GM12878 (cell line): ENCODE results near the gene SFSWAP. TPM values are rescaled to one million over a fixed set of nuclear protein-coding genes. Genes with fewer than 3 reads are reported as not detected.

Source experiments
- ATAC-seq: fragments of 200-7000 bp; cut with Tn5 transposase; 3 replicates; pipeline ENCODE4 v1.9.1; 2020; ENCODE audit warnings: mild to moderate bottlenecking, moderate library complexity
- BruUV-seq: library from RNA; stranded (reverse); fragments of 400-500 nt; replicated peaks from 2 replicates; lab custom pipeline; 2021; lab: Mats Ljungman, UMichigan
- CTCF ChIA-PET: fragments of 300-600 bp; sonication (Branson Sonifier 250); formaldehyde crosslinking; extraction: SDS; loops from one replicate; lab custom pipeline; 2021; ENCODE audit warnings: inconsistent platforms; lab: Yijun Ruan, JAX
- POLR2A ChIA-PET: fragments of 350-600 bp; formaldehyde crosslinking; extraction: SDS; loops from one replicate; lab custom pipeline; 2021; ENCODE audit warnings: inconsistent platforms; lab: Charles Lee
- RAD21 ChIA-PET: fragments of 300-600 bp; sonication (Branson Sonifier 250); formaldehyde crosslinking; loops from one replicate; lab custom pipeline; 2023; ENCODE audit warnings: antibody characterized with exemption; ENCODE audit not compliant: unreplicated experiment; lab: Charles Lee
- SMC1A ChIA-PET: fragments of 300-600 bp; sonication (Branson Sonifier 250); formaldehyde crosslinking; loops from one replicate; lab custom pipeline; 2023; ENCODE audit not compliant: unreplicated experiment, uncharacterized antibody; lab: Charles Lee
- DNase-seq: peaks from one replicate; pipeline ENCODE4 v3.0.0-alpha.2; 2011; ENCODE audit warnings: low read depth, low spot score
- FAIRE-seq: peaks from 3 replicates; lab custom pipeline; 2011; peaks lifted over from hg19 to GRCh38; lab: Jason Lieb, UNC
- H2AFZ ChIP-seq: 2 replicates; pipeline ENCODE4 v1.6.0; 2011; ENCODE audit warnings: low read depth, low read length, control low read depth; ENCODE audit not compliant: control insufficient read depth
- H3K27ac ChIP-seq: 2 replicates; pipeline ENCODE4 v1.5.1; 2011; ENCODE audit warnings: control low read depth; ENCODE audit not compliant: control insufficient read depth, insufficient read depth
- H3K27me3 ChIP-seq, 2 experiments: replicated peaks in 1 of 2; 2 replicates each; pipeline versions ENCODE4 v1.6.0 to v1.6.1; 2011; ENCODE audit warnings: low read length in 1 of 2; ENCODE audit not compliant: control insufficient read depth in 2 of 2, insufficient read depth in 2 of 2
- H3K36me3 ChIP-seq, 2 experiments: 2 replicates each; pipeline ENCODE4 v1.5.1; 2011; ENCODE audit warnings: low read length in 1 of 2; ENCODE audit not compliant: control insufficient read depth in 2 of 2, insufficient read depth in 2 of 2
- H3K4me1 ChIP-seq: 2 replicates; pipeline ENCODE4 v1.6.1; 2011; ENCODE audit warnings: mild to moderate bottlenecking, low read length, moderate library complexity, mixed read lengths; ENCODE audit not compliant: control insufficient read depth, insufficient read depth
- H3K4me2 ChIP-seq: 2 replicates; pipeline ENCODE4 v1.6.0; 2011; ENCODE audit warnings: control low read depth; ENCODE audit not compliant: control insufficient read depth, insufficient read depth
- H3K4me3 ChIP-seq: fragments of 200-600 bp; sonication (generic); 2 replicates; pipeline ENCODE4 v1.5.1; 2016
- H3K79me2 ChIP-seq: 2 replicates; pipeline ENCODE4 v1.6.0; 2011; ENCODE audit warnings: low read length; ENCODE audit not compliant: control insufficient read depth, insufficient read depth
- H3K9ac ChIP-seq: 2 replicates; pipeline ENCODE4 v1.8.0; 2011; ENCODE audit warnings: low read length, control low read depth, mixed read lengths; ENCODE audit not compliant: control insufficient read depth, insufficient read depth
- H3K9me3 ChIP-seq: replicated peaks from 3 replicates; pipeline ENCODE4 v1.5.1; 2011; ENCODE audit warnings: mild to moderate bottlenecking, low read length; ENCODE audit not compliant: control insufficient read depth, insufficient read depth
- H4K20me1 ChIP-seq: 2 replicates; pipeline ENCODE4 v1.6.0; 2011; ENCODE audit not compliant: control insufficient read depth, insufficient read depth
- CBX5 ChIP-seq: sonication (generic); IDR thresholded peaks from 2 replicates; pipeline ENCODE4 v1.6.1; 2016; ENCODE audit warnings: low read depth, moderate library complexity, mild to moderate bottlenecking, inconsistent platforms
- CREB1 ChIP-seq: IDR thresholded peaks from 2 replicates; pipeline ENCODE4 v1.6.1; 2012; ENCODE audit warnings: low read depth, mild to moderate bottlenecking, inconsistent platforms
- KAT2A ChIP-seq: conservative IDR thresholded peaks from 2 replicates; pipeline ENCODE4 v1.6.1; 2011; ENCODE audit warnings: low read depth, low read length; ENCODE audit not compliant: control insufficient read depth
- NR2C1 ChIP-seq: fragments of 450-650 bp; IDR thresholded peaks from 2 replicates; pipeline ENCODE4 v1.6.1; 2017; ENCODE audit warnings: antibody characterized with exemption, mild to moderate bottlenecking, moderate library complexity
- POLR2AphosphoS2 ChIP-seq: IDR thresholded peaks from 2 replicates; pipeline ENCODE4 v1.6.1; 2011; ENCODE audit warnings: low read depth, mild to moderate bottlenecking, low read length, improper control_type of control experiment, moderate library complexity
- RCOR1 ChIP-seq: conservative IDR thresholded peaks from 2 replicates; pipeline ENCODE4 v1.6.1; 2012; ENCODE audit warnings: low read depth, low read length, improper control_type of control experiment
- SIN3A ChIP-seq: IDR thresholded peaks from 2 replicates; pipeline ENCODE4 v1.6.1; 2012; ENCODE audit warnings: low read depth, low read length, improper control_type of control experiment
- TARDBP ChIP-seq: IDR thresholded peaks from 2 replicates; pipeline ENCODE4 v1.6.1; 2016; ENCODE audit warnings: borderline replicate concordance
- TCF7 ChIP-seq: IDR thresholded peaks from 2 replicates; pipeline ENCODE4 v1.6.1; 2014; ENCODE audit warnings: antibody characterized with exemption, borderline replicate concordance
- YBX1 ChIP-seq: fragments of 450-650 bp; IDR thresholded peaks from 2 replicates; pipeline ENCODE4 v1.6.1; 2016; ENCODE audit warnings: antibody characterized with exemption
- ZBTB40 ChIP-seq: fragments of 450-650 bp; IDR thresholded peaks from 2 replicates; pipeline ENCODE4 v1.6.1; 2016; ENCODE audit warnings: mild to moderate bottlenecking, moderate library complexity, borderline replicate concordance
- WGBS: methylation state at CpG from one replicate; pipeline ENCODE4 v1.1.6; 2016; ENCODE audit warnings: low lambda C conversion rate; ENCODE audit not compliant: insufficient replicate concordance, insufficient coverage; ENCODE audit errors: missing lambda C conversion rate; 5-methylcytosine and 5-hydroxymethylcytosine counted together
- in situ Hi-C: fragments of 300-500 bp; cut with MboI; formaldehyde crosslinking; loops from 9 replicates; pipeline ENCODE4 v1.14.3; 2018; ENCODE audit warnings: mixed read lengths
- intact Hi-C: fragments of 100-400 bp; cut with micrococcal nuclease; formaldehyde crosslinking; loops from one replicate; pipeline ENCODE4 v1.14.2; 2022; ENCODE audit not compliant: unreplicated experiment
- polyA plus RNA-seq, 11 experiments: library from polyadenylated mRNA; depleted of rRNA in 4 of 11; unstranded in 6 of 11; stranded (reverse) in 5 of 11; fragments of >200 nt; fragmentation: Nextera tagmentation in 4 of 11; fragmentation: Illumina TruSeq in 1 of 11; extraction: Ambion mirVana in 4 of 11; extraction: Trizol in 1 of 11; gene quantifications; 1 replicate in 1 of 11; 2 replicates in 10 of 11; pipeline versions ENCODE4 v1.2.1 to v1.2.3, GENCODE V29; 2011 to 2016; ENCODE audit warnings: inconsistent platforms in 2 of 11, missing spikeins in 2 of 11, low read depth in 1 of 11
- total RNA-seq, 4 experiments: library from RNA; depleted of rRNA in 3 of 4; stranded (reverse); fragments of >200 nt in 3 of 4; fragmentation: Illumina TruSeq in 1 of 4; extraction: Trizol in 1 of 4; gene quantifications; 2 replicates each; pipeline versions ENCODE4 v1.2.1 to v1.2.3, GENCODE V29; 2013 to 2021
- TF ChIP-seq, protein P1 (sequence below): fragments of 450-650 bp; formaldehyde crosslinking; IDR thresholded peaks from 2 replicates; pipeline ENCODE4 v1.4.0; 2022; ENCODE audit warnings: mild to moderate bottlenecking, moderate library complexity
- TF ChIP-seq, protein P2 (sequence below): fragments of 450-650 bp; IDR thresholded peaks from 2 replicates; pipeline ENCODE4 v1.6.1; 2017; ENCODE audit warnings: mild to moderate bottlenecking, moderate library complexity

SFSWAP gene
- total and polyA plus RNA-seq, 10 of the 15 experiments (the other 5 are each of a cell fraction or from before 2014, with no cell fraction given), result 1.8 to 48.6 (median 25.0) TPM

DNA sequence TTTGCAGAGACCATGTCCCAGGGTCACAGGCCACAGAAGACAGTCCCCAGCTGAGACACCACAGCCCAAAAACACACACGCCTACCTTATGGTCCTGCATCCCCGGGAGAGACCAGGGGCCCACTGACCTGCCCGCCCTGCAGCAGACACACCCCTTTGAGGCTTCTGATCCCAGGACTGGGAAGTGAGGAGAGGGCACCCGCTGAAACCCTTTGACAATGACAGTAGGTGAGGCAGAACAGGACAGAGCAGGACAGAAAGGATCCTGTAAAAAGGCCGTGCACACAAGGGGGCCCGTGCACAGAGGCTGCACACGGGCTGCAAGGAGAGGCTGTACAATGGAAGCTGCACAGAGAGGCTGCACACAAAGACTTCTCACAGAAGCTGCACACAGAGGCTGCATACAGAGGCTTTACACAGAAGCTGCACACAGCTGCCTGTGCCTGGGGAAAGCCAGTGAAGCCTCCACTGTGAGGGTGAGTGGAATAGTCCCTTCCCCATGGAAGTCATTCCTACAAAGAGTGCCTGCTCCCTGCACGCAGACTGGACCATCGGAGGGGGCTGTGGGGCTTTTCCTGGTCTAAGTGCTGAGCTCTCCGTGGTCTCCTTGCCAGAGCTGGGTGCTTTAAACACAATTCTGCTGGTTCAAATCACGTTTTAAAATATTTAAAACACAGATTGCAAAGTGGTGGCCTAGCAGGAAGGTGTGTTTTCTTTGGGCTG lies 16.6 kb upstream of the SFSWAP start:
- no peak for DNase-seq
- no peak for TF ChIP-seq TARDBP
- no peak for TF ChIP-seq NR2C1
- TF ChIP-seq TCF7, result no peak
- TF ChIP-seq RCOR1, result no peak
- no peak for TF ChIP-seq POLR2AphosphoS2
- TF ChIP-seq, protein P1, sequence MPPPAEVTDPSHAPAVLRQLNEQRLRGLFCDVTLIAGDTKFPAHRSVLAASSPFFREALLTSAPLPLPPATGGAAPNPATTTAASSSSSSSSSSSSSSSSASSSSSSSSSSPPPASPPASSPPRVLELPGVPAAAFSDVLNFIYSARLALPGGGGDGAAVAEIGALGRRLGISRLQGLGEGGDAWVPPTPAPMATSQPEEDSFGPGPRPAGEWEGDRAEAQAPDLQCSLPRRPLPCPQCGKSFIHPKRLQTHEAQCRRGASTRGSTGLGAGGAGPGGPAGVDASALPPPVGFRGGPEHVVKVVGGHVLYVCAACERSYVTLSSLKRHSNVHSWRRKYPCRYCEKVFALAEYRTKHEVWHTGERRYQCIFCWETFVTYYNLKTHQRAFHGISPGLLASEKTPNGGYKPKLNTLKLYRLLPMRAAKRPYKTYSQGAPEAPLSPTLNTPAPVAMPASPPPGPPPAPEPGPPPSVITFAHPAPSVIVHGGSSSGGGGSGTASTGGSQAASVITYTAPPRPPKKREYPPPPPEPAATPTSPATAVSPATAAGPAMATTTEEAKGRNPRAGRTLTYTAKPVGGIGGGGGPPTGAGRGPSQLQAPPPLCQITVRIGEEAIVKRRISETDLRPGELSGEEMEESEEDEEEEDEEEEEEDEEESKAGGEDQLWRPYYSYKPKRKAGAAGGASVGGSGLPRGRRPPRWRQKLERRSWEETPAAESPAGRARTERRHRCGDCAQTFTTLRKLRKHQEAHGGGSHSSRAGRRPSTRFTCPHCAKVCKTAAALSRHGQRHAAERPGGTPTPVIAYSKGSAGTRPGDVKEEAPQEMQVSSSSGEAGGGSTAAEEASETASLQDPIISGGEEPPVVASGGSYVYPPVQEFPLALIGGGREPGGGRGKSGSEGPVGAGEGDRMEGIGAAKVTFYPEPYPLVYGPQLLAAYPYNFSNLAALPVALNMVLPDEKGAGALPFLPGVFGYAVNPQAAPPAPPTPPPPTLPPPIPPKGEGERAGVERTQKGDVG (CRISPR knock-in tag), result no peak
- TF ChIP-seq CBX5, result no peak
- TF ChIP-seq CREB1, result no peak
- no peak for TF ChIP-seq KAT2A
- TF ChIP-seq SIN3A, result no peak
- TF ChIP-seq, protein P2, sequence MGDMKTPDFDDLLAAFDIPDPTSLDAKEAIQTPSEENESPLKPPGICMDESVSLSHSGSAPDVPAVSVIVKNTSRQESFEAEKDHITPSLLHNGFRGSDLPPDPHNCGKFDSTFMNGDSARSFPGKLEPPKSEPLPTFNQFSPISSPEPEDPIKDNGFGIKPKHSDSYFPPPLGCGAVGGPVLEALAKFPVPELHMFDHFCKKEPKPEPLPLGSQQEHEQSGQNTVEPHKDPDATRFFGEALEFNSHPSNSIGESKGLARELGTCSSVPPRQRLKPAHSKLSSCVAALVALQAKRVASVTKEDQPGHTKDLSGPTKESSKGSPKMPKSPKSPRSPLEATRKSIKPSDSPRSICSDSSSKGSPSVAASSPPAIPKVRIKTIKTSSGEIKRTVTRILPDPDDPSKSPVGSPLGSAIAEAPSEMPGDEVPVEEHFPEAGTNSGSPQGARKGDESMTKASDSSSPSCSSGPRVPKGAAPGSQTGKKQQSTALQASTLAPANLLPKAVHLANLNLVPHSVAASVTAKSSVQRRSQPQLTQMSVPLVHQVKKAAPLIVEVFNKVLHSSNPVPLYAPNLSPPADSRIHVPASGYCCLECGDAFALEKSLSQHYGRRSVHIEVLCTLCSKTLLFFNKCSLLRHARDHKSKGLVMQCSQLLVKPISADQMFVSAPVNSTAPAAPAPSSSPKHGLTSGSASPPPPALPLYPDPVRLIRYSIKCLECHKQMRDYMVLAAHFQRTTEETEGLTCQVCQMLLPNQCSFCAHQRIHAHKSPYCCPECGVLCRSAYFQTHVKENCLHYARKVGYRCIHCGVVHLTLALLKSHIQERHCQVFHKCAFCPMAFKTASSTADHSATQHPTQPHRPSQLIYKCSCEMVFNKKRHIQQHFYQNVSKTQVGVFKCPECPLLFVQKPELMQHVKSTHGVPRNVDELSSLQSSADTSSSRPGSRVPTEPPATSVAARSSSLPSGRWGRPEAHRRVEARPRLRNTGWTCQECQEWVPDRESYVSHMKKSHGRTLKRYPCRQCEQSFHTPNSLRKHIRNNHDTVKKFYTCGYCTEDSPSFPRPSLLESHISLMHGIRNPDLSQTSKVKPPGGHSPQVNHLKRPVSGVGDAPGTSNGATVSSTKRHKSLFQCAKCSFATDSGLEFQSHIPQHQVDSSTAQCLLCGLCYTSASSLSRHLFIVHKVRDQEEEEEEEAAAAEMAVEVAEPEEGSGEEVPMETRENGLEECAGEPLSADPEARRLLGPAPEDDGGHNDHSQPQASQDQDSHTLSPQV, result no peak
- TF ChIP-seq ZBTB40, result no peak
- TF ChIP-seq YBX1, result no peak

More for the DNA sequence above, 16.6 kb upstream of the SFSWAP start:
- Histone ChIP-seq H3K27me3 (no peaks in the 10 kb centered on the region; a peak in 1 of 4 replicates), H3K4me2 (no peak overlapping the region), H3K36me3 (no peaks in the 10 kb centered on the region), H3K9ac (no peak overlapping the region), H3K79me2 (no peaks in the 10 kb centered on the region), H3K4me1 (no peaks in the 10 kb centered on the region), H3K27ac (no peak overlapping the region), H2AFZ (no peak overlapping the region), H4K20me1 (no peaks in the 10 kb centered on the region), H3K9me3 (no peaks in the 10 kb centered on the region), H3K4me3 (no peak overlapping the region)
- in situ Hi-C loops (no loop called here), intact Hi-C loops (no loop called here)
- RAD21 ChIA-PET, result no interaction called here
- no peak for FAIRE-seq
- CTCF ChIA-PET, result no interaction called here
- SMC1A ChIA-PET, result no interaction called here
- WGBS, result 34% methylated on average over 11 of the region's 11 CpGs
- ATAC-seq, result no peak
- POLR2A ChIA-PET, result interaction anchor here (0.6 kb wide), 1 partner anchor 45 kb away, joined by 3 read pairs; no protein-coding TSS in a partner anchor
- BruUV-seq, result no TSS peak
